Lower leg skin (tissue), 4 donors: ENCODE data around the gene TICAM2. TPM values are rescaled to one million over a fixed set of nuclear protein-coding genes. Genes with fewer than 3 reads are reported as not detected.
A peak's percentile ranks its signal among the peaks of the same experiment; 100 is the strongest.

Experiments used
- DNase-seq, 2 donors: peaks; one replicate each; pipeline ENCODE4 v3.0.0-alpha.2; 2019; ENCODE audit warnings: low spot score in 2 of 2
- H3K4me3 ChIP-seq: fragments of 200-600 bp; sonication (generic); 2 replicates; pipeline ENCODE4 v1.5.1; 2017; ENCODE audit warnings: mild to moderate bottlenecking, low read depth; ENCODE audit not compliant: poor library complexity, severe bottlenecking
- POLR2A ChIP-seq, 2 donors: fragments of 450-650 bp; IDR thresholded peaks; one replicate each; pipeline ENCODE4 v1.6.1; 2016 to 2017; ENCODE audit warnings: antibody characterized with exemption in 2 of 2, mild to moderate bottlenecking in 1 of 2, moderate library complexity in 1 of 2
- WGBS, 2 donors: methylation state at CpG; one replicate each; pipeline ENCODE4 v1.1.5; 2018; 5-methylcytosine and 5-hydroxymethylcytosine counted together
- intact Hi-C: fragments of 100-400 bp; cut with DNase I; formaldehyde crosslinking; loops from one replicate; pipeline ENCODE4 v1.15.0; 2023; ENCODE audit warnings: low total_unique reads
- total RNA-seq, 4 donors: library from RNA; depleted of rRNA; stranded (reverse); fragments of >200 nt; gene quantifications; one replicate each; pipeline ENCODE4 v1.1.0, GENCODE V29; 2016
- TF ChIP-seq, protein P1 (sequence below), 3 donors: fragments of 450-650 bp; IDR thresholded peaks; one replicate each; pipeline ENCODE4 v1.5.1; 2016; ENCODE audit warnings: antibody characterized with exemption in 3 of 3, mild to moderate bottlenecking in 3 of 3, moderate library complexity in 2 of 3

TICAM2 gene
- total RNA-seq, 4 donors from 2014 or later: 0.39 to 0.72 TPM; not detected in 2

DNA sequence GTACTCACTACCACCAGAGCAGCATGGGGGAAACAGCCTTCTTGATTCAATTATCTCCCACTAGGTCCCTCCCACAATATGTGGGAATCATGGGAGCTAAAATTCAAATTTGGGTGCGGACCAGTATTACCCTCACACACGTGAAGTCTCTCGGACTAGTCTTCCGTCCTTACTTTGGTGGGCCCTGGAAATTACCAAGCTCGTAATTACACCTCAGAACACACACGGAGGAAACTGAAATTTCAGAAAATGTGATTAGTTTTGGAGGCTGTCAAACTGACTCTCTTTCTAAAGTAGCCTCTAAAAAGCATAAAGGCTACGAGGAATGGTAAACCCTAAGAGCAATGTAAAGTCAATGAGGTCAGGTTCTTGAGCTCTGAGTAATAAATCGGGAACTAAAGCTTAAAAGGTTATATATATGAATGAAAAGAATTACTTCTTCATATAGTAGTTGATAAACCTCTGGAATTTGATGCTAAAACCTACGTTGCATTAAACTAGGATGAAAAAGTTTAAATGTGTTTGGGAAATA is 56.9 kb downstream of the TICAM2 start:
- 98 to 99% methylated on average over 9 of the region's 9 CpGs for WGBS, 2 donors
- intact Hi-C loops: no loop called here
- DNase-seq: no peak
- TF ChIP-seq, protein P1, sequence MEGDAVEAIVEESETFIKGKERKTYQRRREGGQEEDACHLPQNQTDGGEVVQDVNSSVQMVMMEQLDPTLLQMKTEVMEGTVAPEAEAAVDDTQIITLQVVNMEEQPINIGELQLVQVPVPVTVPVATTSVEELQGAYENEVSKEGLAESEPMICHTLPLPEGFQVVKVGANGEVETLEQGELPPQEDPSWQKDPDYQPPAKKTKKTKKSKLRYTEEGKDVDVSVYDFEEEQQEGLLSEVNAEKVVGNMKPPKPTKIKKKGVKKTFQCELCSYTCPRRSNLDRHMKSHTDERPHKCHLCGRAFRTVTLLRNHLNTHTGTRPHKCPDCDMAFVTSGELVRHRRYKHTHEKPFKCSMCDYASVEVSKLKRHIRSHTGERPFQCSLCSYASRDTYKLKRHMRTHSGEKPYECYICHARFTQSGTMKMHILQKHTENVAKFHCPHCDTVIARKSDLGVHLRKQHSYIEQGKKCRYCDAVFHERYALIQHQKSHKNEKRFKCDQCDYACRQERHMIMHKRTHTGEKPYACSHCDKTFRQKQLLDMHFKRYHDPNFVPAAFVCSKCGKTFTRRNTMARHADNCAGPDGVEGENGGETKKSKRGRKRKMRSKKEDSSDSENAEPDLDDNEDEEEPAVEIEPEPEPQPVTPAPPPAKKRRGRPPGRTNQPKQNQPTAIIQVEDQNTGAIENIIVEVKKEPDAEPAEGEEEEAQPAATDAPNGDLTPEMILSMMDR (IDR thresholded peaks at IDR 0.05): no peak
- TF ChIP-seq POLR2A (IDR thresholded peaks at IDR 0.05): no peak
- H3K4me3 ChIP-seq: no peak overlapping the region

DNA sequence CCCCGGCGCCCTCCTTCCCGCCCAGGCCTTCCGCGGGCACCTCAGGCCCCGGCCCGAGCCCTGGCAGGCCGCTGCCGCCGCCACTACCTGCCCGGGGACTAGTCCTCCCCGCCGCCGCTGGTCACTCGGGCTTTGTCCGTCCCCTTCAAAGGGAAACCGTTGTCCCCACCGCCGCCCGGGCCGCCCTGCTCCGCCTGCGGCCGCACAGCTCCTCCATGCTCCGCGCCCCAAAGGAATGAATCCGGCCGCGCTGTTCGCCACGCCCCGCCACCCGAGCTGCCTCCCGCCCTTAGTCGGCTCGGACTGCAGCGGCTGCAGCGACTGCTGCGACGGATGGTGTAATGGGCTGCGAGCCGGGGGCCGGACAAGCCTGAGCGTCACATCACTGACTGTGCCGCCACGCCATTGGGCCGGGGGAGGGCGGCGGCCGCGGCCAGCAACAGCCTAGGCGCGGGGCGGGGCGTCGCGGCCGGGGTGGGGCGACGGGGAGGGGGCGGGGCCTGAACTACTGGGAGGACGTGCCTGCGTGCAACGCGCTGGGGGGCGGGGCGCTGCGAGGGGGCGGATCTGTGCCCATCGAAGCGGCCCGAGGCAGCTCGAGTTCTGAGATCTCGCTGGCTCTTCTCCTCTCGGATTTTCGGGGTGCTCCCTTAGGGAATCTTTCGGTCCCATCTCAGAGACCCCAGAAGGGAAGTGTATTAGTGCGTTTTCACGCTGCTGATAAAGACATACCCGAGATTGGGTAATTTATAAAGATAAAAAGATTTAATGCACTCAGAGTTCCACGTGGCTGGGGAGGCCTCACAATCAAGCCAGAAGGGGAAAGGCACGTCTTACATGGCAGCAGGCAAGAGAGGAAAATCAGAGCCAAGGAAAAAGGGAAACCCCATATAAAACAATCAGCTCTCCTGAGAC is 57.6 kb downstream of the TICAM2 start, which contains the start of gene FEM1C:
TSS of gene FEM1C (minus strand) at position 340 of the 915 bp plus-strand sequence. CDS start 1,282 bp downstream, outside the sequence.
- H3K4me3 ChIP-seq: peak within 1 kb of the TSS; percentile 75
- TF ChIP-seq, protein P1 (IDR thresholded peaks at IDR 0.05): no peak
- peak in 1 of 2 donors; percentile 97 for TF ChIP-seq POLR2A (IDR thresholded peaks at IDR 0.05)
- intact Hi-C loops: no loop called here
- 1% methylated on average over 36 to 78 of the region's 82 CpGs for WGBS, 2 donors
- peak; percentile 95 to 99 for DNase-seq

DNA sequence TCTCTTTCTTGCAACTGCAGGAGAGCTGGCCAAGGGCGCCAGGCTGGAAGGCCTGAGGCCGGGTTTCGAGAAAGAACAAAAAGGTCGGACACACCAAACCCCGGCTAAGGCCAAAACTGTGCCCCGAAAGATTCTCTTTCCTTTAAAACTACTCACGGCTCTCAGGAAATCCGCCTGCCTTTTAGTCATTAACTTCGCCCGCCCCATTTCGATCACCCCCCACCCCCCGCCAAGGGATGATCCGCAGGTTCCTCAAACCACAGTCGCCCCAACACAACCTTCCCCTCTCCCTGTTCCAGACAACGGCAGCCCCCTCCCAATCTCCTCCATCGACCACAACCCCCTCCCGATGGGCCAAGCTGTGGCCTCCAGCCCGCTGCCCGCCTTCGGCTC is 58.2 kb downstream of the TICAM2 start:
- no peak for TF ChIP-seq POLR2A (IDR thresholded peaks at IDR 0.05)
- TF ChIP-seq, protein P1 (IDR thresholded peaks at IDR 0.05): no peak
- intact Hi-C loops: no loop called here
- peak overlapping the region; percentile 75 for H3K4me3 ChIP-seq
- WGBS, 2 donors: 0 to 1% methylated on average over 20 of the region's 20 CpGs
- DNase-seq: peak in 1 of 2 donors; percentile 57

DNA sequence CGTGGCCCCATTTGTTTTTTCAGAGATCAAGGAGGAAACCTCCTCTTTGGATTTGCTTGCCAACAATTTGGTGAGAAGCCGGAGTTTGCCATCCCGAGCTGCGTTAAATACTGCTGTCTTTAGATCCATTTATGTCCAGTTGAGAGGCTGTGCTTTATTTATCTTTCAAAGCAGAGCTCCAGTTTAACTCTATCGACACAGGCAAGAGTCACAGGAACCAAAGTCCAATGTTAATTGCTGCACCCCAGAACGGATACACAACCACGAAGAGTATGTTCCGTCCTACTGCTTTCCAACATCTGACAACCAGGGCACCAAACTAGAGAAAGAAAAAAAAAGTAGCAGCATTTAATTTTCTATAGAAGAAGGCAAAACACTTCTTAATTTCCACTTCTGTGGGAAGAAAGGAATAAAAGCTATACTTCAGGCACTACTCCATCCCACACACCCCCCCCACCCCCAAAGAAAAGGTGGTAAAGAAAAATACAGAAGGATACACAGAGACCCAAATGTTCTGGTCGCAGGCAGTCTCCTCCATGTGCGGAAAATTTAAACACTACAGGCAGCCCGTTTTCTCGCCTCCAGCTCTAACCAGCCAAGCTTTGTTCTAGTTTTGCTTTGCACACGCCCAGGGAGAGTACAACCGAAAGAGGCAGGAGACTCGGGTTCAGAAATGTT is 58.8 kb downstream of the TICAM2 start:
- no peak for DNase-seq
- 1 to 3% methylated on average over 15 of the region's 15 CpGs for WGBS, 2 donors
- TF ChIP-seq POLR2A (IDR thresholded peaks at IDR 0.05): no peak
- TF ChIP-seq, protein P1 (IDR thresholded peaks at IDR 0.05): no peak
- peak overlapping the region; percentile 75 for H3K4me3 ChIP-seq
- intact Hi-C loops: no loop called here

DNA sequence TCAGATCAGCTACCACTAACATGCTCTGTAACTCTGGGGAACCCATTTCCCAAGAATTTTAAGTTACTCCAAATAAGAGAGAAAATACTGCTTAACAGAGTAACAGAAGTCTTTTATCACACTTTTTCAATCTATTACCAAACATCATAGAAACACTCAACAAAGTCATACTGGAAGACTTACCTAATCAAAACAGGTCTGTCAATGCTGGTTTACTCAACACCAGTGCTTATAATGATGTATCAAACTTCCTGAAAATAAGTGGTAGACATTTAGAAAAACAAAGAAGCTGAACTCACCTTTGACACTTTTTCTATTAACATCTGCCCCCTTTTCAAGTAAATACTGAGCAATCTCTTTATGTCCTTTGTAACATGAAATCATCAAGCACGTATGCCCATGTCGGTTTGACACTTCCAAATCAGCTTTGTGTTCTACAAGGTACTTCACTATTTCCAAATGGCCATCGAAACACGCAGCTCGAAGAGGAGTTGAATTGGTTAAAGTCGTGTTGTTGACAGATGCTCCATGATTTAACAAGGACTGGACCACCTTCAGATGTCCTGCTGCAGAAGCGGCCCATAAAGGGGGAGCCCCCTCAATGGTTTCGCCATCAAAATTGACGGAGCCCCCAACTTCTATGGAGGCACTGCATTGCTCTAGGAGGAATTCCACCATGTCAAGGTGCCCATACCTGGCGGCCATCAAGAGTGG is 59.5 kb downstream of the TICAM2 start:
- DNase-seq: no peak
- 54 to 60% methylated on average over 10 of the region's 10 CpGs for whole genome bisulfite sequencing, 2 donors
- no peak for TF ChIP-seq POLR2A (IDR thresholded peaks at IDR 0.05)
- TF ChIP-seq, protein P1 (IDR thresholded peaks at IDR 0.05): no peak
- peak overlapping the region; percentile 75 for H3K4me3 ChIP-seq
- intact Hi-C loops: no loop called here
